ENCODE data around the gene ICE2.

Gene ICE2

GRCh38 chr15:60390231-60390630, 88.7 kb downstream of the ICE2 start:
- H2BK120ac ChIP-seq (ENCODE audit: low read depth, low read length), result no peak overlapping the region
- H3K27me3 ChIP-seq (ENCODE audit: insufficient read depth, low read length, poor library complexity), result no peaks in the 10 kb centered on the region
- no CpG with 5 or more reads among the region's 6 CpGs for WGBS (ENCODE audit: extremely low coverage, insufficient coverage, low lambda C conversion rate)
- H3K18ac ChIP-seq (ENCODE audit: low read length), result no peak overlapping the region
- H3K4me3 ChIP-seq (ENCODE audit: low read length), result no peak overlapping the region
- no peak overlapping the region for H4K8ac ChIP-seq (ENCODE audit: low read depth, low read length)
- H3K23ac ChIP-seq (ENCODE audit: low read length), result no peak overlapping the region
- peaks cover 3% of the 10 kb centered on the region for H3K36me3 ChIP-seq (ENCODE audit: control insufficient read depth, insufficient read depth, low read length)
- no peak overlapping the region for H4K5ac ChIP-seq (ENCODE audit: low read length)
- H3K9ac ChIP-seq (ENCODE audit: low read length), result no peak overlapping the region
- H2AK5ac ChIP-seq (ENCODE audit: low read length), result no peak overlapping the region
- peaks cover 33% of the 10 kb centered on the region for H3K79me1 ChIP-seq (ENCODE audit: low read length)
- H3K79me2 ChIP-seq (ENCODE audit: control insufficient read depth, insufficient read depth, low read length), result peaks cover 81% of the 10 kb centered on the region
- DNase-seq, result no peak
- H3K56ac ChIP-seq (ENCODE audit: low read length), result no peak overlapping the region
- H3K27ac ChIP-seq (ENCODE audit: low read depth, low read length), result no peak overlapping the region
- peaks cover 17% of the 10 kb centered on the region for H3K4me1 ChIP-seq (ENCODE audit: control insufficient read depth, low read depth, low read length)
- no peak overlapping the region for H3K4ac ChIP-seq (ENCODE audit: low read depth, low read length)
- H2BK5ac ChIP-seq (ENCODE audit: low read length), result no peak overlapping the region
- no peak overlapping the region for H2BK15ac ChIP-seq (replicated peaks; ENCODE audit: low read depth)
- H3K4me2 ChIP-seq (ENCODE audit: low read length), result no peak overlapping the region

GRCh38 chr15:60389261-60390077, 89.5 kb downstream of the ICE2 start:
- peaks cover 73% of the 10 kb centered on the region for H3K79me2 ChIP-seq (ENCODE audit: control insufficient read depth, insufficient read depth, low read length)
- peaks cover 34% of the 10 kb centered on the region for H3K79me1 ChIP-seq (ENCODE audit: low read length)
- H3K18ac ChIP-seq (ENCODE audit: low read length), result no peak overlapping the region
- peaks cover 2% of the 10 kb centered on the region for H3K36me3 ChIP-seq (ENCODE audit: control insufficient read depth, insufficient read depth, low read length)
- H3K4ac ChIP-seq (ENCODE audit: low read depth, low read length), result no peak overlapping the region
- no peak for DNase-seq
- H4K8ac ChIP-seq (ENCODE audit: low read depth, low read length), result no peak overlapping the region
- no peak overlapping the region for H3K23ac ChIP-seq (ENCODE audit: low read length)
- H3K4me3 ChIP-seq (ENCODE audit: low read length), result no peak overlapping the region
- no peak overlapping the region for H2BK120ac ChIP-seq (ENCODE audit: low read depth, low read length)
- no peak overlapping the region for H4K5ac ChIP-seq (ENCODE audit: low read length)
- no peak overlapping the region for H3K9ac ChIP-seq (ENCODE audit: low read length)
- H2AK5ac ChIP-seq (ENCODE audit: low read length), result no peak overlapping the region
- H2BK5ac ChIP-seq (ENCODE audit: low read length), result no peak overlapping the region
- H2BK15ac ChIP-seq (replicated peaks; ENCODE audit: low read depth), result no peak overlapping the region
- no peak overlapping the region for H3K27ac ChIP-seq (ENCODE audit: low read depth, low read length)
- no CpG with 5 or more reads among the region's 8 CpGs for WGBS (ENCODE audit: extremely low coverage, insufficient coverage, low lambda C conversion rate)
- H3K4me2 ChIP-seq (ENCODE audit: low read length), result no peak overlapping the region
- H3K56ac ChIP-seq (ENCODE audit: low read length), result no peak overlapping the region
- no peaks in the 10 kb centered on the region for H3K27me3 ChIP-seq (ENCODE audit: insufficient read depth, low read length, poor library complexity)
- H3K4me1 ChIP-seq (ENCODE audit: control insufficient read depth, low read depth, low read length), result peaks cover 17% of the 10 kb centered on the region

GRCh38 chr15:60387321-60387720, 91.6 kb downstream of the ICE2 start:
- H3K56ac ChIP-seq (ENCODE audit: low read length), result no peak overlapping the region
- no peak overlapping the region for H3K27ac ChIP-seq (ENCODE audit: low read depth, low read length)
- H2BK5ac ChIP-seq (ENCODE audit: low read length), result no peak overlapping the region

GRCh38 chr15:60386615-60387014, 92.3 kb downstream of the ICE2 start:
- no CpG with 5 or more reads among the region's 4 CpGs for WGBS (ENCODE audit: extremely low coverage, insufficient coverage, low lambda C conversion rate)
- peaks cover 3% of the 10 kb centered on the region for H3K4me1 ChIP-seq (ENCODE audit: control insufficient read depth, low read depth, low read length)

More at GRCh38 chr15:60387321-60387720, 91.6 kb downstream of the ICE2 start:
- no peak overlapping the region for H4K8ac ChIP-seq (ENCODE audit: low read depth, low read length)
- no peaks in the 10 kb centered on the region for H3K27me3 ChIP-seq (ENCODE audit: insufficient read depth, low read length, poor library complexity)
- H3K79me2 ChIP-seq (ENCODE audit: control insufficient read depth, insufficient read depth, low read length), result peaks cover 53% of the 10 kb centered on the region
- H2BK120ac ChIP-seq (ENCODE audit: low read depth, low read length), result no peak overlapping the region
- H3K4me3 ChIP-seq (ENCODE audit: low read length), result no peak overlapping the region
- H3K4me1 ChIP-seq (ENCODE audit: control insufficient read depth, low read depth, low read length), result peaks cover 3% of the 10 kb centered on the region
- H3K36me3 ChIP-seq (ENCODE audit: control insufficient read depth, insufficient read depth, low read length), result peaks cover 2% of the 10 kb centered on the region
- H2AK5ac ChIP-seq (ENCODE audit: low read length), result no peak overlapping the region
- no peak overlapping the region for H3K9ac ChIP-seq (ENCODE audit: low read length)
- no peak for DNase-seq
- no peak overlapping the region for H2BK15ac ChIP-seq (replicated peaks; ENCODE audit: low read depth)
- peaks cover 28% of the 10 kb centered on the region for H3K79me1 ChIP-seq (ENCODE audit: low read length)
- H3K23ac ChIP-seq (ENCODE audit: low read length), result no peak overlapping the region
- H3K4me2 ChIP-seq (ENCODE audit: low read length), result no peak overlapping the region
- no CpG with 5 or more reads among the region's 1 CpG for WGBS (ENCODE audit: extremely low coverage, insufficient coverage, low lambda C conversion rate)
- H3K4ac ChIP-seq (ENCODE audit: low read depth, low read length), result no peak overlapping the region
- H3K18ac ChIP-seq (ENCODE audit: low read length), result no peak overlapping the region
- no peak overlapping the region for H4K5ac ChIP-seq (ENCODE audit: low read length)

GRCh38 chr15:60385620-60386552, 93.1 kb downstream of the ICE2 start:
- H2AK5ac ChIP-seq (ENCODE audit: low read length), result no peak overlapping the region
- no peak overlapping the region for H3K23ac ChIP-seq (ENCODE audit: low read length)
- H3K27ac ChIP-seq (ENCODE audit: low read depth, low read length), result no peak overlapping the region
- H3K79me1 ChIP-seq (ENCODE audit: low read length), result peaks cover 30% of the 10 kb centered on the region
- H3K4me3 ChIP-seq (ENCODE audit: low read length), result no peak overlapping the region
- H2BK120ac ChIP-seq (ENCODE audit: low read depth, low read length), result no peak overlapping the region
- H4K5ac ChIP-seq (ENCODE audit: low read length), result no peak overlapping the region
- H3K27me3 ChIP-seq (ENCODE audit: insufficient read depth, low read length, poor library complexity), result no peaks in the 10 kb centered on the region
- no peak overlapping the region for H3K18ac ChIP-seq (ENCODE audit: low read length)
- H4K8ac ChIP-seq (ENCODE audit: low read depth, low read length), result no peak overlapping the region
- H3K4ac ChIP-seq (ENCODE audit: low read depth, low read length), result no peak overlapping the region
- no peak overlapping the region for H3K9ac ChIP-seq (ENCODE audit: low read length)
- peaks cover 42% of the 10 kb centered on the region for H3K79me2 ChIP-seq (ENCODE audit: control insufficient read depth, insufficient read depth, low read length)
- H3K4me1 ChIP-seq (ENCODE audit: control insufficient read depth, low read depth, low read length), result peaks cover 3% of the 10 kb centered on the region
- H2BK15ac ChIP-seq (replicated peaks; ENCODE audit: low read depth), result no peak overlapping the region
- H3K36me3 ChIP-seq (ENCODE audit: control insufficient read depth, insufficient read depth, low read length), result peaks cover 5% of the 10 kb centered on the region
- no peak overlapping the region for H3K56ac ChIP-seq (ENCODE audit: low read length)
- no peak overlapping the region for H3K4me2 ChIP-seq (ENCODE audit: low read length)
- DNase-seq, result no peak
- no peak overlapping the region for H2BK5ac ChIP-seq (ENCODE audit: low read length)
- no CpG with 5 or more reads among the region's 7 CpGs for WGBS (ENCODE audit: extremely low coverage, insufficient coverage, low lambda C conversion rate)

More at GRCh38 chr15:60386615-60387014, 92.3 kb downstream of the ICE2 start:
- no peak overlapping the region for H2BK5ac ChIP-seq (ENCODE audit: low read length)
- no peak overlapping the region for H3K18ac ChIP-seq (ENCODE audit: low read length)
- H4K8ac ChIP-seq (ENCODE audit: low read depth, low read length), result no peak overlapping the region
- H2AK5ac ChIP-seq (ENCODE audit: low read length), result no peak overlapping the region
- H2BK120ac ChIP-seq (ENCODE audit: low read depth, low read length), result no peak overlapping the region
- H3K9ac ChIP-seq (ENCODE audit: low read length), result no peak overlapping the region
- H3K27ac ChIP-seq (ENCODE audit: low read depth, low read length), result no peak overlapping the region
- no peak overlapping the region for H2BK15ac ChIP-seq (replicated peaks; ENCODE audit: low read depth)
- no peak overlapping the region for H3K4me3 ChIP-seq (ENCODE audit: low read length)
- peaks cover 2% of the 10 kb centered on the region for H3K36me3 ChIP-seq (ENCODE audit: control insufficient read depth, insufficient read depth, low read length)
- H4K5ac ChIP-seq (ENCODE audit: low read length), result no peak overlapping the region
- no peak overlapping the region for H3K4ac ChIP-seq (ENCODE audit: low read depth, low read length)
- peaks cover 28% of the 10 kb centered on the region for H3K79me1 ChIP-seq (ENCODE audit: low read length)
- no peak overlapping the region for H3K56ac ChIP-seq (ENCODE audit: low read length)
- H3K79me2 ChIP-seq (ENCODE audit: control insufficient read depth, insufficient read depth, low read length), result peaks cover 48% of the 10 kb centered on the region
- H3K23ac ChIP-seq (ENCODE audit: low read length), result no peak overlapping the region
- H3K27me3 ChIP-seq (ENCODE audit: insufficient read depth, low read length, poor library complexity), result no peaks in the 10 kb centered on the region
- no peak for DNase-seq
- no peak overlapping the region for H3K4me2 ChIP-seq (ENCODE audit: low read length)
